Bronchial epithelial cell (primary cell): ENCODE results near the gene UBL4B. TPM values are rescaled to one million over a fixed set of nuclear protein-coding genes. Genes with fewer than 3 reads are reported as not detected.

Experiments used
- DNase-seq: peaks from one replicate; pipeline ENCODE4 v3.0.0-alpha.2; 2010; ENCODE audit warnings: low read depth
- FAIRE-seq: peaks from 2 replicates; lab custom pipeline; 2011; peaks lifted over from hg19 to GRCh38; lab: Jason Lieb, UNC
- H3K27me3 ChIP-seq: 2 replicates; pipeline ENCODE4 v1.5.1; 2011; ENCODE audit warnings: low read length; ENCODE audit not compliant: control insufficient read depth, insufficient read depth
- H3K36me3 ChIP-seq: 2 replicates; pipeline ENCODE4 v1.5.1; 2011; ENCODE audit warnings: low read length; ENCODE audit not compliant: control insufficient read depth, insufficient read depth
- H3K4me3 ChIP-seq: 2 replicates; pipeline ENCODE4 v1.5.1; 2011; ENCODE audit warnings: mild to moderate bottlenecking, low read depth, low read length, control low read depth
- total RNA-seq: library from RNA; depleted of rRNA; stranded (reverse); fragments of >200 nt; gene quantifications from 2 replicates; pipeline ENCODE4 v1.2.1, GENCODE V29; 2014
- TF ChIP-seq, protein P1 (sequence below): IDR thresholded peaks from 2 replicates; pipeline ENCODE4 v1.5.1; 2011; ENCODE audit warnings: mild to moderate bottlenecking, moderate library complexity, low read length, control low read depth, inconsistent platforms; ENCODE audit not compliant: insufficient read depth, severe bottlenecking

The UBL4B gene
- total RNA-seq, 1 donor from 2014 or later: not detected

DNA sequence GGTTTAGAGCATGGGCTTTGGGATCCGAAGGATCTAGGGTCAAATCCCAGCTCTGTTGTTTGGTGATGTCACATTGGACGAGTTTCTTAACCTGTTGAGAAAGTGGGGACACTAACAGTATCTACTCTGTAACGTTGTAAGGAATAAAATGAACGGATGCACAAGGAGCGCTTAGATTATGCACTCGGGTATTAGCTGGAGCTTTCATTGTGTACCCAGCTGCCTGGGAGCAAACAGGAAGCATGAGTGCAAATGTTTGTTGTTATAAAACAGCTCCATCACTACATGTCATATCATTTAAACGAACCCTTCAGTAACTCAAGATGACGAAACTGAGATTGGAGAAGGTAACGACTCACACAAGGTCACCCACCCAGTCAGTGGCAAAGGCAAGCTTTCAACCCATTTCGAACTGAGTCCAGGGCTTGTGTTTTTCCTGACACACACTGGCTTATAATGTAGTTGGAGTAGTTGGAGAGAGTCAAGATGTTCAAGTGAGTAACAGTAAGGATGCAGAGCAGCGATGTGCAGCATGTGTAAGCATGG is 21.9 kb downstream of the UBL4B start:
- FAIRE-seq (no peak), DNase-seq (no peak)
- no peaks in the 10 kb centered on the region for H3K36me3 ChIP-seq
- peaks cover 16% of the 10 kb centered on the region for H3K27me3 ChIP-seq
- H3K4me3 ChIP-seq: no peak overlapping the region
- TF ChIP-seq, protein P1, sequence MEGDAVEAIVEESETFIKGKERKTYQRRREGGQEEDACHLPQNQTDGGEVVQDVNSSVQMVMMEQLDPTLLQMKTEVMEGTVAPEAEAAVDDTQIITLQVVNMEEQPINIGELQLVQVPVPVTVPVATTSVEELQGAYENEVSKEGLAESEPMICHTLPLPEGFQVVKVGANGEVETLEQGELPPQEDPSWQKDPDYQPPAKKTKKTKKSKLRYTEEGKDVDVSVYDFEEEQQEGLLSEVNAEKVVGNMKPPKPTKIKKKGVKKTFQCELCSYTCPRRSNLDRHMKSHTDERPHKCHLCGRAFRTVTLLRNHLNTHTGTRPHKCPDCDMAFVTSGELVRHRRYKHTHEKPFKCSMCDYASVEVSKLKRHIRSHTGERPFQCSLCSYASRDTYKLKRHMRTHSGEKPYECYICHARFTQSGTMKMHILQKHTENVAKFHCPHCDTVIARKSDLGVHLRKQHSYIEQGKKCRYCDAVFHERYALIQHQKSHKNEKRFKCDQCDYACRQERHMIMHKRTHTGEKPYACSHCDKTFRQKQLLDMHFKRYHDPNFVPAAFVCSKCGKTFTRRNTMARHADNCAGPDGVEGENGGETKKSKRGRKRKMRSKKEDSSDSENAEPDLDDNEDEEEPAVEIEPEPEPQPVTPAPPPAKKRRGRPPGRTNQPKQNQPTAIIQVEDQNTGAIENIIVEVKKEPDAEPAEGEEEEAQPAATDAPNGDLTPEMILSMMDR: no peak

DNA sequence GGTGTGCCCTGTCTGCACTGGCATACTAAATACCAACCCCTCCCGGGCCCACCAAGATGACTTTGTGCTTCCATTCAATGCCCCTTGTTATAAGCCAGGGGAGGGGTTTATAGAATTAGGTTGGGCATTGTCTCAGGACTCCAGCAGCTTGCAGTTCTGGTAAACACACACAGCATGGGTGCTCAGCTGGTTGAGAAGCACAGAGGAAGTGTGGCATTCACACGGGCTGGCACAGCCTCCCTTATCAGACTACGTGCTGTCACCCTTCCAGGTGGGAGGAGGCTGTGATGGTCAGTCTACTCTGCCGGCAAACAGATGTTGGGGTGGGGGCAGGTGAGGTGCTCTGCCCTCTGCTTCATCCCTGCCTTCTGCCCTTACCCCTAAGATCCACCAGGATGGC is 23.0 kb downstream of the UBL4B start:
- FAIRE-seq (no peak), DNase-seq (no peak)
- TF ChIP-seq, protein P1: no peak
- H3K27me3 ChIP-seq: peaks cover 11% of the 10 kb centered on the region
- no peak overlapping the region for H3K4me3 ChIP-seq
- no peaks in the 10 kb centered on the region for H3K36me3 ChIP-seq

DNA sequence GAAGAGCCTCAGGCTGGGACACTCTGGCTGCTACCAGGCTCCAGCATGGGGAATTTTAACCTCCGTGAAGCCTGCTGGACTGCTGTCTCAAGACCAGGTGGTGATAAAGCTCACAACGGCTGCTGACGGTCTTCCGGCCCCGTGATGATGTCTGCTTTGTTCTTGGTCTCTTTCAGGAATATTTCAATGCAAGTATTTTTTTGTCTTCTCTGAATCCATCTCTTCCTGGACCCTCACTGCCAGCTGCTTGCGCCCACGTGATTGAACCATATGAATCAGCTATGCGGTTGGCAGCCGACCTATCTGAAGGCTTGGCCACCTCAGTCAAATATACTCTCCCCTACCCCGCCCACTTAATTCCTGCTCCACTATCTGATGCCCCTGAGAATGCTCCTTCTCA is 23.4 kb downstream of the UBL4B start:
- H3K27me3 ChIP-seq: peaks cover 11% of the 10 kb centered on the region
- no peak for DNase-seq

DNA sequence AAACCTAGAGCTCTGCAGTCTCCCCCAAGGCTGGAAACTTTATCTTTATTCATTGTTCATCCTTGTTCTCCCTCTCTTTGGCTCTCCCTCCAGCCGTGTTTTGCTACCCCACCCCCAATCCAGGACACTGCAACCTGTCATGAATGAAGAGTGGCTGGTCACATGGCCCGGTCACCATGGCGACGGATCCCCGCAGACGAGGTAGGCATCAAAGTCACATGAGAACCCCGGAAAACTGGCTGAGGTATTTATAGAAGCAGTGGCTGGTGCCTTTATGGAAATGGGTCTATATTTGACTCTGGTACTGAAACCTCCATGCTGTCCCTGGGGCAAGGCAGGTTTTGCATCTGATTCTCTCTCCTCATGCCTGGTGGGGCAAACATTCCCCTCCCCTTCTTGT is 24.7 kb downstream of the UBL4B start:
- Histone ChIP-seq H3K4me3 (no peak overlapping the region), H3K27me3 (peaks cover 8% of the 10 kb centered on the region), H3K36me3 (no peaks in the 10 kb centered on the region)
- TF ChIP-seq, protein P1: no peak
- DNase-seq (no peak), FAIRE-seq (no peak)

More for the DNA sequence above, 23.4 kb downstream of the UBL4B start:
- no peaks in the 10 kb centered on the region for H3K36me3 ChIP-seq
- H3K4me3 ChIP-seq: no peak overlapping the region
- TF ChIP-seq, protein P1: no peak
- FAIRE-seq: no peak

DNA sequence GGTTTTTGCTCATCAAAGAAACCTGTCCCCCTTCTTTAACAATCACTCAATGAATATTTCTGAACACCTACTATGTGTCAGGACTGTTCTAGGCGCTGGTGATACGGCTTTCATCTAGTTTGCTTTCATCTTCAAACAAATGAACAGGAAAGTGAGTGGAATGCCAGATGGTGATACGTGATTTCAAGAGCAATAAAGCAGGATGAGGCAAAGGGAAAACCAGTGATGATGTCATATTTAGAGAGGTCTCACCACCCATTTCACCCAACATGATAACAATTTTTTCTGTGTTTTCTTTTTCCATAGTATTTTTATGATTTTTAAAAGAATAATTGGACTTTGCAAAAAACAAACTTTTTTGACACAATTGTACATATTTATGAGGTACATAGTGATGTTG is 26.7 kb downstream of the UBL4B start:
- H3K27me3 ChIP-seq: peaks cover 8% of the 10 kb centered on the region
- FAIRE-seq (no peak), DNase-seq (no peak)
- no peaks in the 10 kb centered on the region for H3K36me3 ChIP-seq
- no peak overlapping the region for H3K4me3 ChIP-seq
- TF ChIP-seq, protein P1: no peak

DNA sequence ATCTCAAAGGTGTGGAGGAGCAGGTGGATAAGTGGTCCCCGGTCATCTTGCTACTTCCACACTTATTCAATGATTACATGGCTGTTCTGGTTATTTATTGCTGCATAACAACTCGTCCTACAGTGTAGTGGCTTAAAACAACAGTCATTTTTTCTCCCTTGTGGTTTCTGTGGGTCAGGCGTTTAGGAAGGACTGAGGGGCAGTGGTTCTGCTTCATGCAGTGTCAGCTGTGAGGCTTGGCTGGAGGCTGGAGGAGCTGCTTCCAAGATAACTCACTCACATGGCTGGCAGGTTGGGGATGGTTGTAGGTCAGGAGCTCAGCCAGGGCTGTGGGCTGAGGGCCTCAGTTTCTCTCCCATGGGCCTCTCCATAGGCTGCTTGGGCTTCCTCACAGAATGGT is 32.1 kb downstream of the UBL4B start:
- no peak for DNase-seq
- TF ChIP-seq, protein P1: no peak
- FAIRE-seq: no peak
- no peak overlapping the region for H3K4me3 ChIP-seq
- peaks cover 7% of the 10 kb centered on the region for H3K27me3 ChIP-seq
- H3K36me3 ChIP-seq: no peaks in the 10 kb centered on the region
